ENCODE results near the gene AHCYL1.

GRCh38 chr1:109937738-109938137 is 46.8 kb upstream of the AHCYL1 start:
- TF ChIP-seq CTCF (IDR thresholded peaks at IDR 0.05) (no peak), EZH2 (IDR thresholded peaks at IDR 0.05; ENCODE audit: borderline replicate concordance, insufficient read depth, low read depth, low read length, poor library complexity, severe bottlenecking) (no peak)

All from B cell (primary cell).